ENCODE results near the gene CHMP4B.

The CHMP4B gene

GRCh38 chr20:33890557-33890956, 79.4 kb downstream of the CHMP4B start:
- H3K4me3 ChIP-seq (ENCODE audit: low read depth, low read length) = no peak overlapping the region
- no peak for TF ChIP-seq CTCF (IDR thresholded peaks at IDR 0.05; ENCODE audit: low read depth, low read length)
- DNase-seq (ENCODE audit: low read depth, low spot score) = no peak
- in situ Hi-C loops (cut with HindIII; ENCODE audit: low sequenced_read_pairs) = no loop called here

- in situ Hi-C loops (cut with HindIII; ENCODE audit: low sequenced_read_pairs) = no loop called here
- peak; percentile 38 for DNase-seq (ENCODE audit: low read depth, low spot score)
- no peak for TF ChIP-seq CTCF (IDR thresholded peaks at IDR 0.05; ENCODE audit: low read depth, low read length)
- no peak overlapping the region for H3K4me3 ChIP-seq (ENCODE audit: low read depth, low read length)
Observed at GRCh38 chr20:33893314-33893713, 82.2 kb downstream of the CHMP4B start.

GRCh38 chr20:33894798-33895197, 83.7 kb downstream of the CHMP4B start:
- no peak for DNase-seq (ENCODE audit: low read depth, low spot score)
- no peak for TF ChIP-seq CTCF (IDR thresholded peaks at IDR 0.05; ENCODE audit: low read depth, low read length)
- H3K4me3 ChIP-seq (ENCODE audit: low read depth, low read length) = no peak overlapping the region
- in situ Hi-C loops (cut with HindIII; ENCODE audit: low sequenced_read_pairs) = no loop called here

- no peak for TF ChIP-seq CTCF (IDR thresholded peaks at IDR 0.05; ENCODE audit: low read depth, low read length)
- in situ Hi-C loops (cut with HindIII; ENCODE audit: low sequenced_read_pairs) = no loop called here
- DNase-seq (ENCODE audit: low read depth, low spot score) = peak; percentile 62
- H3K4me3 ChIP-seq (ENCODE audit: low read depth, low read length) = no peak overlapping the region
Observed at GRCh38 chr20:33896509-33896908, 85.4 kb downstream of the CHMP4B start.

GRCh38 chr20:33897313-33897912, 86.3 kb downstream of the CHMP4B start:
- in situ Hi-C loops (cut with HindIII; ENCODE audit: low sequenced_read_pairs) = no loop called here
- no peak overlapping the region for H3K4me3 ChIP-seq (ENCODE audit: low read depth, low read length)
- TF ChIP-seq CTCF (IDR thresholded peaks at IDR 0.05; ENCODE audit: low read depth, low read length) = no peak
- DNase-seq (ENCODE audit: low read depth, low spot score) = no peak

- in situ Hi-C loops (cut with HindIII; ENCODE audit: low sequenced_read_pairs) = no loop called here
- no peak for DNase-seq (ENCODE audit: low read depth, low spot score)
- no peak for TF ChIP-seq CTCF (IDR thresholded peaks at IDR 0.05; ENCODE audit: low read depth, low read length)
- no peak overlapping the region for H3K4me3 ChIP-seq (ENCODE audit: low read depth, low read length)
Observed at GRCh38 chr20:33899106-33899505, 88.0 kb downstream of the CHMP4B start.

Data from astrocyte of the spinal cord (primary cell).